HG03354 (cell line): ENCODE results near the gene NUP214.
"Not testable (repeated sequence)": the region's sequence is repeated elsewhere in the genome, so short reads cannot be mapped to it uniquely, and the experiment has no call there.

Experiments used
- ATAC-seq: cut with Tn5 transposase; IDR thresholded peaks from one replicate; pipeline ENCODE4 v1.9.1; 2021; ENCODE audit warnings: mild to moderate bottlenecking; ENCODE audit not compliant: unreplicated experiment, poor library complexity, severe bottlenecking

NUP214 gene

GRCh38 chr9:131220485-131220884, 95.1 kb downstream of the NUP214 start:
- ATAC-seq = no peak

GRCh38 chr9:131222460-131222859, 97.1 kb downstream of the NUP214 start:
- no peak for ATAC-seq

DNA sequence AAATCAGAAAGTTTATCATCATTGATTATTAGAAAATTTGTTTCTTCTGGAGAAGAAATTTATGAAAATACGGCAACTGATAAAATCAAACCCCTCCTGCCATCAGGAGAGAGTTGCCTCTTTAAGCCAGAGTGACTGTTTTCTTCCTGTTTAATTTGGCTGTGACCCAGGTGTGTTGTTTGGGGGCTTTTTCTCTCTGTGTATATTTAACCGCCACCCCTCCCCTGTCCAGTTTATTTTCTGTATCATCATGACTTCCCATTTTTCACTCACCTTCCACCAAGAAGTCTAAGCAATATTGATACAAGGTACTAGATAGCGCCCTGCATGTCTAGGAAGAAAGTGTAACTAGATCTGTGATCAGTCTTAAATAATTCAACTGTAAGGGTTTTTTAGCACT, 100.8 kb downstream of the NUP214 start:
- no peak for ATAC-seq

- no peak for ATAC-seq
These were observed 101.9 kb downstream of the NUP214 start for GRCh38 chr9:131227112-131227958.

DNA sequence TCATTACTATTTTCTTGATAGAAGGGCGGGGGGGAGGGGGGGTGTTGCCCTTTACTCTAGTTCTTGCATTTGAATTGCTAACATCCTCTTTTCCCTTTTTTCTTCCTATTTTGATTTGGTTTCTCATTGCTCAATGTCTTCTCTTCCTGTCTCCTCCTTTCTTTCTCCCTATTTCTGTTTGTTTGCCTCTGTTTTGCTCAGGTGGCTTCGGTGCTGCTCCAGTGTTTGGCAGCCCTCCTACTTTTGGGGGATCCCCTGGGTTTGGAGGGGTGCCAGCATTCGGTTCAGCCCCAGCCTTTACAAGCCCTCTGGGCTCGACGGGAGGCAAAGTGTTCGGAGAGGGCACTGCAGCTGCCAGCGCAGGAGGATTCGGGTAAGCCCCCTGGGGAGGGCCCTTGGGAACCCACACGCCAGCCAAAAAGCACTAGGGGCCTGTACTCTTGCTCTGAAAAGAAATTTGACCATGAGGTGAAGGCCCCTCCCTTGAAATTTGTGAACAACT, 102.6 kb downstream of the NUP214 start:
- no peak for ATAC-seq

DNA sequence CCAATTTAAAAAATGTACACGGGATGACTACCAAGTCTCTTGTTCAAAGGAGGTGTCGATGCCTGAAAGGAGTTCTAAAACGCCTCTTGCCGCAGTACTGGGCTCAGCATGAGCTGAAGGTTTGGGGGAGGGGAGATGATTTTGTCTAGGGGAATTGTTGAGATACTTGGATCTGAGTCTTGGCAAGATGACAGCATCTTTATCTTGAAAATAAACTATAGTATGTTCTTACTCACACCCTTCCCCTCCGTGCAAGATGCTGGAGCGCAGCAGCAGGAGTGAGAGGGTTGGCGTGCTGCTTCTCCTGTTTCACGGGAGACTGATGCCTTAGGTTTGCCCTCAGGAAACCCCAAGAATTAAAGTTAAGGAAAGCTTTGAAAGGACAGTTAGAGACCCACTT, 103.6 kb downstream of the NUP214 start:
- no peak for ATAC-seq

DNA sequence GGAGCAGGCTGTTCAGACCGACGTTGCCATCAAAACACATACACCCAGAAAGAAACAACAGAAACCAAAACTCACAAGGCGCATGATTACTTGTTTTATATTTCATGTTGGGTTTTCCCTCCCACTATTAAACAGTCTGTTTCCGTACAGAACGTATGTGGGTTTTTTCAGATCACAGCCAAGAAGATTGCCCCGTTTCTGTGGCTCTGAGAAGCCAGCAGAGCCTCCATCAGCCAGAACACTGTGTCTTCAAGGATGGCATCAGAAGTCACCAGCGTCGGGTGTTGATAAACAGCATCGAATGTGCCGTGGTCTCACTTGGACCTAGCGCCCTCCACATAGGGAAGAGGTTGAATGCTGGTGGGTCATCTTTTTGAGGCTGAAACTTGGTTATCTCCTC, 108.2 kb downstream of the NUP214 start:
- no peak for ATAC-seq

GRCh38 chr9:131233995-131234394, 108.6 kb downstream of the NUP214 start:
- no peak for ATAC-seq

DNA sequence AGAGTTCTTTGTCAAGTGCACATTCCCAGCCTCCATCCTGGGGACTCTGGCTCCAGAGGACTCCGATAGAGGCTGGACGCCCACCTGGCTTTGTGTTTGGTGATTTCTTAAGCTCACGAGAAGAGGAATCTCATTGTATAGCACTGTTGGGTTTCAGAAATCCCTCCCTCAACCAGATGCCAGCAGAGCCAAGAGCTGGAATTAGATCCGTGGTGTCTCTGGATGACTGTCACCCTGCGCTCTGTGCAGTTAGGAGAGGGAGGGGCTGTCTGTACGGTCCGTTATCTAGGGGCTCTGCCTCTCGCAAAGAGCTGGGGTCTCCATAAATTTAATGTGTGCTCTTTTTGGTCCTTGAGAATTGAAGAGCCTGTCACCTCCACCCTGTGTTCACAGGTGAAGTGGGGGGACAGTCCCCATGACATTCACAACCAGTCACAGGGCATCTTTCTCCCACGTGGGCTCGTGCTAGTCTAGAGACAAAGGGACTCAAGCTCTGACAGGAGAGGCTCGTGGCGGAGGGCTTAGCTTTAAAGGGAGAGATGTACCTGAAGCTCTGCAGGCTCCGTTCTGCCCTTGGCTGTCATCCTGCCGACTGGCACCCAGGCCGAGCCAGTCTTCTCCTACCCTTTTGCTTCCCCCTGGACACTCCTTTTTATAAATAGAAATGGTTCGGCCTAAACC, 109.6 kb downstream of the NUP214 start:
- ATAC-seq = no peak

GRCh38 chr9:131235480-131235851, 110.1 kb downstream of the NUP214 start:
- no peak for ATAC-seq

DNA sequence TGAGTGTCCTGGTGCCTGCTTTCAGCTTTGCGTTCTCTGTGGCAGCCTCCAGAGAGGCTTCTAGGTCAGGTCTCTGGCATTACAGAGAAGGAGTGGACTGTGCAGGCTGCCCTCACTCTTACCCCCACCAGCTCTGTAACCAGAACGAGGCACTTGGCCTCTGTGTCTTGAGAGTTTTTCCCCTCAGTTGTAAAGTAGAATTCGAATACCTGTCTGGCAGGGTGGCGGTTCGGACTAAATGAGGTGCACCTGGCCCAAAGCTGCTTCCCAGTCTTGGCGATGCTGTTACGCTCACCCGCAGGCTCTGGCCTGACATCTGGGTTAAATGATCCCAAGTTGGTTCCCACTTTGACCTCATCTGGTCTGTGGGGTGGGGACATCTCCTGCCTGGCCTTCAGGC, 110.8 kb downstream of the NUP214 start:
- ATAC-seq = no peak

DNA sequence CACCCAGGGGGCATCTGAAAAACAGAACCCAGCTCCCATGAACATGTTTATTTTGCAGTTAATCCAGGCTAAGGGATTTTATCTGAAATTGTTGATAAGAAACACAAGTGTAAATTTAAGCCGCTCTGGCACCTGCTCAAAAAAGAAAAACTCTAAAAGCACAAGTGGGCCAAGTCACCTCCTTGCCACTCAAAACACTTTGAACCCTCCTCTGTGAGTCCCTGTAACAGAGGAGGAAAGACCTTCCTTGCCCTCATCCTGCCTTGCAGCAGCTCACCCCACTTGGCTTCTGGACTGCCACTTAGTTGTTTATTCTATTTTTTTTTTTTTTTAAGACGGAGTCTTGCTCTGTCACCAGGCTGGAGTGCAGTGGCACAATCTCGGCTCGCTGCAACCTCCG, 111.4 kb downstream of the NUP214 start:
- ATAC-seq = no peak

DNA sequence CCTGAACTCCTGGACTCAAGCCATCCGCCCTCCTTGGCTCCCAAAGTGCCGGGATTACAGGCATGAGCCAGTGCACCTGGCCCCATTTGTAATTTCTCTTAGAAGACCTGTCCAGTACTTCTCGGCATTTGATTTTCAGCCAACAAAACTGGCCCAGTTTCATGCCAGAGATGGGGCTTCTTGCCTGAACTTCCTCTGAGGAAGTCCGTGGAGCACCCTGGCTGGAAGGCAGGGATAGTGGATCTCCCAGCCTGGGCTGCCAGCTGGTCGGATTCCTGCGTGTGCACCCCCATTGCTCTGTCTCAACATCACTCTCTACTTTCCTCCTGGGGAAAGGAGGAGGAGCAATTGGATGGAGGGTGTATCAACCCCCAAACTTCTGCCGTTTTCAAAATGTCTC, 111.9 kb downstream of the NUP214 start:
- ATAC-seq = no peak

- peak; percentile 90 for ATAC-seq
These were observed 112.6 kb downstream of the NUP214 start for GRCh38 chr9:131237931-131238401.

- ATAC-seq = peak; percentile 31
These were observed 113.1 kb downstream of the NUP214 start for GRCh38 chr9:131238402-131239021.

DNA sequence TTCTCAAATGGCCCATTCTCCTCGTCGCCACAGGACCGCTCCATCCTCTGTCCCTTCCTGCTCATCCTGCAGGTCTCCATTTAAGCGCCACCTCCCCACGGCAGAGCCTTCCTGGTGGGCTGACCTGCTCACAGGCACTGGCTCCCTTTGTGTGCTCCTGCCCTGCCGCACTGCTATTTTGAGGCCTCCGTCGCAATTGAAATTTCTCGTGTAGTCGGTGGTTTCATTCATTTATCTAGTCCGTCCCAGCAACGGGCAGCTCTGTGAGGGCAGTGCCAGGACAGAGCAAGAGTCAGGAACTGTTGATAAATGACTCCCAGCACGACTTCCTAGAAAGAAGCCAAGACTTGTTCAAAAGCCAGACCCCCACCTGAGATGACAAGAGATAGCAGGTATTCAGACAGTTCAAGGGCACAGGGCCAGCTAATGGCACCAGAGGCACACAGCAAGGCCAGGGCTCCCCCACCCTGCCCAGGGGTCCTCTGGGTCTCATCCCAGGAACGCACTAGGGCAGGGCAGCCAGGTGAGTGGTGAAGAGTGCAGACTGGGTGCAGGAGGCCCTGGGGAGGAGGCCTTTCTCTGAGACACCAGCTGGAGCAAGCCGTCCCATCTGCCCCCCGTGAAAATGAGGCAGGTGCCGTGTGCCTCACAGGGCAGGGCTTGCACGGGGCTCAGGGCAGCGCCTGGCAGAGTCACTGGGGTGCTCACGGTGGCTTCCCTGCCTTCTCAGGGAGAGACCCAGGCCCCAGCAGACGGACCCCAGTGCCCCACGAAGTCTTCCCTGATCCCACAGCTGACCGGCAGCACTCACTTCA, 114.0 kb downstream of the NUP214 start:
- ATAC-seq = no peak

- no peak for ATAC-seq
These were observed 114.9 kb downstream of the NUP214 start for GRCh38 chr9:131240047-131240921.

DNA sequence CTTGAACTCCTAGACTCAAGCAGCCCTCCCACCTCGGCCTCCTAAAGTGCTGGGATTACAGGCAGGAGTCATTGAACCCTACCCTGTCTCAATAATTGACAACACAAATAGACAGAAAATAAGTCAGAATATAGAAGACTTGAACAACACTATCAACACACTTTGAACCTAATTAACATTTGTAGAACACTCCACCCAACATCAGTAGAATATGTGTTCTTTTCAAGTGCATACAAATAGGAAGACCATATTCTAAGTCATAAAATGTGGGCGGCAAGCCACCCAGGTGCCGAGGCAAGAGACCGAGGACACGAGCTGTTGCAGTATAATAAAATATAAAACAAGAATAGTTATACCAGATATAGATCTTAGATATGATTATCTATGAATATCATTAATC, 118.9 kb downstream of the NUP214 start:
- ATAC-seq = not testable (repeated sequence)

- no peak for ATAC-seq
These were observed 121.2 kb downstream of the NUP214 start for GRCh38 chr9:131246618-131247017.
